ENCODE measurements around the gene RTKN. TPM values are rescaled to one million over a fixed set of nuclear protein-coding genes. Genes with fewer than 3 reads are reported as not detected.

The RTKN gene
- polyA plus RNA-seq, 10 donors = 35.1 to 64.2 (median 43.2) TPM

DNA sequence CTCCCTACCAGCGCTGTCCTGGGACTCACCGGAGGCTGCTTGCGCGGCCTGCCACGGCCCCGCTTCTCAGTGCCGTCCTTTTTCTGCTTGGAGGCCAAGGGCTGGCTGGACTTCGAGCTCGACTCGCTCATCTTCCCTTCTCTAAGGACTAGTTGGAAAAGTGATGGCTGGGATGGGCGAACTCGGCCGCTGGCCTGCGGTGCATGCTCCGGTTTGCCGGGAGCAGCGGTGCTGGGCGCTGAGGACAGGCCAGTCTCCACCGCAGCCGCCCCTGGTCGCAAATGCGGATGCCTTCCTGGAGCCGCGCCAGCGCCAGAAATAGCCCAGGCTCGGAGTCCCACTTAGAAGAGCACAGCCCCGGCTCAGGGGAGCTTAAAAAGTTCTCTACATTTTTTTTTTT, 23.4 kb downstream of the RTKN start:
- no peak for DNase-seq

DNA sequence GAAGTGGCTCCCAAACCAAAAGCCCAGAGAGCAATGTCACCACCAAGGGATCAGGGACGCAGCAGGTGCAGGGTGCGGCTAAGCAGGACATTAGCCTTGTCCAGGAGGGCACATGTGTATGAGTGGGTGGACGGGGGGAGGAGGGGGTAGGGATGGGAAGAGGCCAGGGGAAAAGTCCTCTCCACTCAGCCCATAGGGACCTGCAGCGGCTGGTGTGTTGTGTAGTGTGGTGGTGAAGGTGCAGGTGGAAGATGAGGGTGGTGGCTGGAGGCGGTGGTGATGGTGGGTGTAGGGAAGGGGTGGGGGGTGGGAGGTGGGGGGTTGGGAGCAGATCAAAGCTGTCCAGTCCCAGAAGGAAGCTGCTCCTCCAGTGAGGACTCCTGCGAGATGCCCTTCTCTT, 24.0 kb downstream of the RTKN start:
- no peak for DNase-seq

DNA sequence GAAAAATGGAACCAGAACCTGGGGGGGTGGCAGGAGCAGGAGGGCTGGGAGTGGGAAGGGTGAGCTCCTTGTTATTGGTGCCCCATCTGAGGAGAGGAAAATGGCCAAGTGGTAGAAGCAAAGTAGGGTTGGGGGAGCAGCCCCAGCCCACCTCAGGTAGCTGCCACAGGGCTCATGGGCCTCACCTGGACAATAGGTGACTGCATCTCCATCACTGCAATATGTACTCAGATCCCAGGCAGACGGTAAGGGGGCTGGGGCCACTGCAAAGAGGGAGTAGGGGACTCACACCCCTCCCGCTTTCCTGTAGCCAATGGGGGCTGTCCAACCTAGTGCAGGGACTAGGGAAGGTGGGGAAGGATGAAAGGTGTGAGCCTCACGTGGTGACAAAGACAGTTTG, 24.5 kb downstream of the RTKN start:
- DNase-seq = no peak

DNA sequence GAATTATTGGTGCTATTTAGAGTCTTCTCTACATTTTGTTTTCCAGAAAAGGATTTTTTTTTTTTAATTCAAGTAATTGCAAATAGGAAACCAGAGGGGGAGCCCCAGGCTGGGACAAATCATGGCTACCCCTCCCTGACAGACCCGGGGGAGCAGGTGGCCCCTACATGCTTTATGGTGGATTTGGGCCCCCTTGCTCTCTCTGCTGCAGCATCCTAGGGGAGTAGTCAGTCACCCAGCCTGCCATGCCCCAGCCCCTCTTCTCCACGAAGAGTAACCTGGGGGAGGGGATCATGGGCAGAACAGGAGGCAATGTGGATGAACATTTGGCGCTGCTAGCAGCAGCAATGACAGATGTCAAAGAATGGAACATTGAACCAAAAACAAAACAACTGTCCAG, 25.0 kb downstream of the RTKN start:
- no peak for DNase-seq

DNA sequence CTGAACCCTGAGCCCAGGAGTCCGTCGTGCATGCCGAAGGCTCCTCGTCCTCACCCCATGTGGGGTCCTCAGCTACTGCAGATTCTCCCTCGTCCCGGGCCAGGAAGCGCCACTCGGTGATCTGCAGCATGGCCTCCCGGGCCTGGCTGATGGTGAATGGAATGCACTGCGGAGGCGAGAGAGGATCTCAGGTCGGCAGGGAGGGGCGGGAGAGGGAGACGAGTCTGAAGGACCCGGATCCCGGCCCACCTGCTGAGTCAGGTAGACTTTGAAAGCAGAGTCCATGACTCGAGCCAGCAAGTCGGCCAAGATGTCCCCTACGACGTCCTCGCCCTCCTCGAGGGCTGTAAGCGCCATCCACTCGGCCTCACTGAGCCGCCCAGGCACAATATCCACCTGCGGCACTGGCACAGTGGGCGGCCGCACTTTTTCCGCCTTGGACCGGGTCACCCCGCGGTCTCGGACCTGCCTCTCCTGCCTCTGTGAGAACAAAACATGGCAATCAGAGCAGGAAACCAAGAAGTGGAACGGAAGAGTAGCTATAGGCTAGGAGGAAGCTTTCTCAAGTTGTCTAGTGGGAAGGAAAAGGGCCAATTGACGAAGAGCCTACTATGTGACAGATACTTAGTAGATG, 25.9 kb downstream of the RTKN start:
- no peak for DNase-seq

DNA sequence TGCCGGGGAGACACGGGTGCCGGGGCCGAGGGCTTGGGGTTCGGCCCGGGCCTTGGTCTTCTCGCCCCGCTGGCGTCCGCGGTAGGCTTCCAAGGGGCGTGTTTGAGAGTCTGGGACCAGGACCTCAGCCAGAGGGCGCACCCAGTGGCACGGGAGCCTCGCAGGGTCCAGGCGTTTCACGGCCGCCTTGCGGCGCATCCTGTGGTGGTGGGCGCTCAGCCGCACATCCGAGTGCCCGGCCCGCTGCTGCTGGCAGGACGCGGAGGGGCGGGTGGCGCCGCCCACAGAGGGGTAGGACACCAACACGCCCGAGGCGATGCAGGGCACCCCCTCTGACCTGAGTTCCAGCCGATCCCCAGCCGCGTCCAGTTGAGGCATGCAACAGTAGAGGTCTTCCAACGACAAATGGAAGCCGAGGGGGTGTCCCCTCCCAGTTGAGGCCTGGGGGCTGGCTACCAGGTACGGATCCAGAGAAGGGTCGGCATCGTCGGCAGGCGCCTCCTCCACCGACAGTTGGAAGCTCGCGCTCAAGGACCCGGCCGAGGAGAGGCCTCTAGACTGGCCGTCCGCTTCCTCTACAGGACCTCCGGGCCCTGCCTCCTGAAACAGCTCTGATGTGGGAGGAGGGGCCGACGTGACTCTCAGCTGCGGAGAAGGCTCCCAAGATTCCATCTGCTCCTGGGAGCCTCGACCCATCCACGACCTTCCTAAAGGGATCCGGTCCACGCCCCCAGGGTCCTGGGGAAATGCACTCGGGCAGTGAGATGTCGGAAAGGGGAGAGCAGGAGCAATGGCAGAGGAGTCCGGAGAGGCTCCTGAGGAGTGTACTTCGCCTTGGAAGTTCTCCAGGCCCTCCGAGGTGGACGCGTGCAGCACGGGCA, 26.6 kb downstream of the RTKN start:
- peak; percentile 39 to 88 (median 59) for DNase-seq

DNA sequence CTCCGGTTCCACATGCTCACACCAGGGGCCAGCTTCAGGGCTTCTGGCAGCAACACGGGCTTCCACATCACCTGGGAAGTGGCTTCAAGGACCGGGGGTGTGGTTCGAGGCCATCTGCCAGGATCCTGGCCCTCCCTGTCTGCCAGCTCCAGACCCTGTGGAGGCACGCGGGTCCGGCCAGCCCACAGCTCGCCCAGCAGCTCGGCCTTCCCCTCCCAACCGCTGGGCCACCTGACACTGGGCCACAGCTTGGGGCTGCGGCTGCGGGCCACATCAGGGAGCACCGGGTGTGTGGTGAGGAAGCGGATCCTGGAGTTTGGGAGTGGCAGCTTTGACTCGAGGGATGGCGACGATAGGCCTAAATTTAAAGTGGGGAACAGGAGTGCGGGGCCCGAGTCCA, 27.3 kb downstream of the RTKN start:
- no peak for DNase-seq

DNA sequence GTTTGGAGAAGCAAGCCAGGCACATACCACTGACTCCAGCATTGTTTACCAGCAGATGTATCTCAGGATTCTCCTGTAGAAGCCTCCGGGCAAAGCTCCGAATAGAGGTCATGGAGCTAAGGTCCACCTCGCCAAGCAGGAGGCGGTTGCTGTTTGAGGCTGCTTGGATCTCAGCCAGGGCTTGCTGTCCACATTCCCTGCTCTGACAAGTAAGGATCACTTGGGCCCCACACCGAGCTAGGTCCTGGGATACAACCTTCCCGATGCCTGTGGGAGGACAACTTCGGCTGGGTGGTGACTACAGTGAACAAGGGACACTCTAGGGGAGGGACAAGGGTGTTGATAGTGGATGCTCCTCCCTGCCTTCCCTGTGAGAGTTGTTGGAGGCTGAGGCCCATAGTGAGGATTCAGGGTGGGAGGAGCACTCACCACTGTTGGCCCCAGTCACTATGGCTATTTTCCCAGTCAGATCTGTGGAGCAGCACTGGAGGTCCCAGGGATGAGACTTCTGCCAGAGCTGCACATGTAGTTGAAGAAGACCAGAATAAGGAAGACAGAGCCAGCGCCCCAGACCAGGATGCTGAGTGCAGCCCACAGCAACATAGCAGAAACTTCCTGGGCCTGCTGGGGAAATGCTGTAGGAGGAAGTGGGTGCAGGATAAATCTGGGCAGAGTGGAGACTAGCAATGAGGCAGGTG, 28.6 kb downstream of the RTKN start:
- peak; percentile 31 to 85 (median 79) for DNase-seq

DNA sequence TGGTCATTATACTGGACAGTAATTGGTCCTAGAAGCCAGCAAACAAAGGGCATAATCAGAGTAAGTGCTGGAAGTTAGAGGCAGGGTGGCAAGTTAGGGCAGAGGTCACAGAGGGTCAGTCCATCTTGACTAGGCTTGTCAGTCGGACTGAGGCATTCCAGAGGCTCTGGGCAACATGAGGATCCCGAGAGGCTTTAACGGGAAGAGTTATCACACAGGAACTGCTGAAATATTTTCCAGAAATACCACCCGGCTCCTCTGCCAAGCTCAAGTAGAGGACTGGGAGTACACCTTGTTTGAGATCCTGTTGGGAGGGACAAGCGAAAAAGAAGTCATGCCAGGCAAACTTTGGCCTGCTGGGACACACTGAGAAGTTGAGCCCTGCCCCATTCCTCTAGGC, 34.1 kb downstream of the RTKN start:
- DNase-seq = no peak

DNA sequence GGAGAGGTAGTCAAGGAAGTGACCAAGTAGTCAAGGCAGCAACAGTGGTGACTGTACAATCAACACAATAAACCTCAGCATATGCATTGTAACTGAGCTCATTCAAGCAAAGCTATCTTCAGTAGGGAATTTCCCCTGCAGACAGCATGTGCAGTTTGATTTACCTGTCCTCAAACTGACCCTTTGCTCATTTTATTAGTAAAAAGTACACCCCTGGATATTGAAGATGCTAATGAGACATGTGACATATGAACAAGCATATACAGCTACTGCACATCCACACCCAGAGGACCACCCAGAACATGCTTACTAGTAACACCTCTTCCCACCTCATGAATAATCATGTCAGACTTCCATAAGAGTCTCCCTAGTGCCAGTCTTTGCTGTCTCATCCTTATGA, 35.7 kb downstream of the RTKN start:
- DNase-seq = no peak

DNA sequence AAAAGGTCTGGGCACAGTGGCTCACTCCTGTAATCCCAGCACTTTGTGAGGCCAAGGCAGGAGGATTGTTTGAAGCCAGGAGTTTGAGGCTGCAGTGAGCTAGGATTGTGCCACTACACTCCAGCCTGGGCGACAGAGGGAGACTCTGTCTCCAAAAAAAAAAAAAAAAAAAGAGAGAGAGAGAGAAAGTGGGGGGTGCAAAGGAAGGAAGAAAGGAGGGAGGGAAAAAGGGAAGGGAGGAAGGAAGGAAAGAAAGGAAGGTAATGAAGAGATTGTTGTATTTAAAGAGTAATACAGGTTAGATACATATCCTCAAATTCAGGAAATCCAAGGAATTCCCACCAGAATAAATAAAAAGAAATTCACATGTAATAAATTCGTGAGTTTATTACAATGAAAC, 39.8 kb downstream of the RTKN start:
- no peak for DNase-seq

DNA sequence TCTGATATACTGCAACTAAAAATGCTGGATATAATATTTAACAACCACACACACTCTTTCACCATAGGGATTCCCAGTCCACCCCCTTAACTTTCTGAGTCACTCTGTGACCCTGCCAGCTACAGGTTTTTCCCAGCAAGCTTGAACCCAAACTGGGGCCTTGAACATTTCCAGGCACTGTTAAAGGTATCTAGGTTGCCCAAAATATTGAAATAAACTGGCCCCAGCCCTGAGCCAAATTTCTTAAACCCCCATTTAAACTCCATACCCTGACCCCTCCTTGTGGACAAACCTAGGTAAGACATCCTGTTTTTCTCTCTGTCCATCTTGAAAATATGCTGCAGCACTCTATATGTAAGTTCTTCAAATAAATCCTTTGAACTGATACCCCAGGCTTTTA, 42.0 kb downstream of the RTKN start:
- no peak for DNase-seq

DNA sequence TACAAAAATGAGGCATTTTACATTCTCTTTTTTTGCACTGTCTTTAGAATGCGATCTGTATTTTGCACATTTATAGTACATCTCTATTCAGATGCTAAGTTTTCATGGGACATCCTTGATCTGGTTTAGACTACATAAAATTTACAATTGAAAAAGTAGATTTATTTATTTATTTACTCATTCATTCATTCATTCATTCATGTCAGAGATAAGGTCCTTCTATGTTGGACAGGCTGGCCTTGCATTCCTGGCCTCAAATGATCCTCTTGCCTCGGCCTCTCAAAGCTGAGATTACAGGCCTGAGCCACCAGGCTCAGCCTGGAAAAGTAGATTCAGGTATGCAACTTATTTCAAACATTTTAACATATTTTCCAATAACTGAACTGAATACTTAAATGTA, 45.6 kb downstream of the RTKN start:
- DNase-seq = no peak

DNA sequence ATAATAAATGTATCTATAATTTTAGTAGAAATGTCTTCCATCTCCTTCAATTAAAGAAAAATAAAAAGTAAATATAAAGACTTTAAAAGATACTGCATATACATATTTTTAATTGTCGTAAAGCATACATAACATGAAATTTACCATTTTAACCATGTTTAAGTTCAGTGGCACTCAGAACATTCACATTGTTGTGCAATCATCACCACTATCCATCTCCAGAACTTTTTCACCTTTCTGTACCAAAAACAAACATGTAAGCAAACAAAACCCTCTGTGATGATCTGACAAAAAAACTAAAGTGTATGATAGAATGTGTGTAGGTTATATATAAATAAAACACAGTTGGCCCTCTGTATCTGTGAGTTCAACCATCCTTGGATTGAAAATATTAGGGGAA, 48.2 kb downstream of the RTKN start:
- DNase-seq = no peak

DNA sequence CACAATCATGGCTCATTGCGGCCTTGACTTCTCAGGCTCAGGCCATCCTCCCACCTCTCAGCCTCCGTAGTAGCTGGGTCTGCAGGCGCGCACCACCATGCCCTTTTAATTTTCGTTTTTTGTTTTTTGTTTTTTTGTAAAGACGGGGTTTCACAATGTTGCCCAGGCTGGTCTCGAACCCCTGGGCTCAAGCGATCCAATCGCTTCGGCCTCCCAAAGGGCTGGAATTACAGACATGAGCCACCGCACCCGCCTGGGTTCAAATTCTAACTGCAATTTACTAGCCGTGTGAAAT, 49.3 kb downstream of the RTKN start:
- no peak for DNase-seq

DNA sequence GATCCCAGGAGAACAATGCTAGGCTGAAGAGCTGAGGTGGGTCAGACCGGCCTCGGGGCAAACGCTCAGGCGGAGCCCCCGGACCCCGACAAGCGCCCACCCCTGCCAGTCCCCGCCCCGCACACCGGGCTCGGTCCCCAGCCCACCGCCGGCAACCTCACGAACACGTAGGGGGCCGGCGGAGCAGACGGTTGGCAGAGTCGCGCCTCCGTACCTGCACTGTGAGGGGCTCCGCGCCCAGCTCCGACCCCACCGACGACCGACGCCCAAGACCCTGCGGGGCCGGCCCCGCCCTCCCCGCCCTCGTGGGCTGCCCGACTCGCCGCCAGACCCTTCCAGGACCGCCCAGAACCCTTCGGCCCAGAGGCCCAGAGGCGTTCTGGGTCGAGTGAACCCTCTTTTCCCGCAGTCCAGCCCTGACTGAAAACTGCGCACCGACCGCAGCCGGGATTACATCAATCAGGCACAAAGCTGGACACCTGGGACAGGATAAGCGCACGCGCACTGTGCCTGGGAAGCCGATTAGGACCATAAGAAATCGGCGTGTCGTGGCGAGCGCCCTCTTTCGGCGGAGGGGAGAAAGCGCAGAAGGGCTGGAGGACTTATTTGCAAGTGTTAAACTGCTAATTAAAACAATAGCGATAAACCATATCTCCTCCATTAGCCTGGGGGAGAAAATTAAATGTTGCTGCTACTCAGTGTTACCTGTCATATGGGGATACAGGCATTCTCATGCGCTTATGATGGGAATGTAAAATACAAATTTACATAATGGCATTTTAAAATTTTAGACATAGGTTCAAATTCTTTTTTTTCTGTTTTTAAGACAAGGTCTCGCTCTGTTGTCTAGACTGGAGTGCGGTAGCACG, 49.9 kb downstream of the RTKN start:
- DNase-seq = peak; percentile 91 to 97 (median 95)

DNA sequence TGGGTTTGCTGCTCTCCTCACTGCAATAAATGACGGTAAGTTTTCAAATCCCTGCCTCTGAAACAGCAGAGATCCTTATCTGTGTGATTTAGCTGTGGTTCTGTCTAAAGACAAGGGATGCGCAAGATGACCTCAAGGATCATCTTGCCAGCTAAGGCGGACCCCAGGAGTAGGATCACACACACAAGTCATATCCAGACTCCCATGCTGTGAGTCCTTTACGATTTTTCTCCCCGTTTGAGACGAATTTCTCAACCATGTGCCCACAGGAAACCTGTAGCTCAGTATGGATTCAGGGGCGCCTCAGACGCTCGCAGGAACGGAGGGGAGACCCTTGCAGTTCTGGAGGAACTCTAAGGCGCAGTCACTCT, 50.5 kb downstream of the RTKN start:
- peak in 2 of 3 donors; percentile 28 to 35 for DNase-seq

DNA sequence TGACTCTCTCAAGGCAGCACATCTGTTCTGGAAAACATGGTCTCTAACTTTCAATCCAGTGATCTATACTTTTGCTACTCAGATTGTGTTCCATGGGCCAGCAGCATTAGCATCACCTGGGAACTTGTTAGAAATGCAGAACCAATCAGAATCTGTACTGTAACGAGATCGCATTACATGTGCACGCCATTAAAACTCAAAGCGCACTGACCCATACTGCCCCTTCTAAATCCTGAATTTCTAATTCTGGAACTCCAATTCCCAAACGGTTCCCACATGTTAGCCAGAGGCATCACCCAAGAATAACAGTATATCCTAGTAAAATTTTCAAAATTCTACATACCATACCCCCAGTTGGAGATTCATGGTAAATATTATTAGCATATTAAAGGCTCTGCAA, 51.1 kb downstream of the RTKN start:
- no peak for DNase-seq

DNA sequence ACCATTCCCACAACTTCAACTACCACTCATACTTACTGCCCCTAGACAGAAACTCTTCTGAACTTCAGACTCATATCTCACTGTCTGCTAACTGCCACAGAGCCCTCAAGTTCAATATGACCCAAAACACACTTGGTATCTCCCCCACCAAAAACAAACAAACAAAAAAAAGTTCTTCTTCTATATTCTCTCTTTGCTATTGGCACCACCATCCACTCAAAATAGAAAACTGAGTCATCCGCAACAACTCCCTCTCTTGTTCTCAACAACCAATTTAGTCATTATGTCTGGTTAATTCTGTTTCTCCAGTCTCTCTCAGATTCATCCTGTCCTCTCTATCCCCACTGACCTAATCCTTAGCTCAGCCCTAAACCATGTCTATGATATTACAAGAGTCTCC, 54.4 kb downstream of the RTKN start:
- no peak for DNase-seq

DNA sequence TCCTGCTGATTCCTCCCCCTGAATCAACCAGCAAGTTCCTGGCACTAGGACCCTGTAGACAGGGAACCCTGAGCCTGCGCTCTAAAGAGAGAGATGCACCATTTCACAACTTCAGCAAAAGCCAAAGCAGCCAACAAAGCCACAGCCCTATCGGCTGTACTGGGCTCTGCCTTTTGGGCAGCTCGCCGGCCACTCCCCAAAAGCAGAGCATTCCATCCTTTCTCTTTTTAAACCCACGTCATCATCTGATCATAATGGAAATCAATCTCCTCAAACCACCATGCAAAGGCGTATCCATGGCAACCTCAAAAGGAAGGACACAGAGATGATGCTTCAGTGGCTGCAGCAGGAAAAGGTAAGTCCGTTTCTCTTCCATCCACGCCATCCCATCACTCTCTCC, 56.3 kb downstream of the RTKN start:
- DNase-seq = no peak

DNA sequence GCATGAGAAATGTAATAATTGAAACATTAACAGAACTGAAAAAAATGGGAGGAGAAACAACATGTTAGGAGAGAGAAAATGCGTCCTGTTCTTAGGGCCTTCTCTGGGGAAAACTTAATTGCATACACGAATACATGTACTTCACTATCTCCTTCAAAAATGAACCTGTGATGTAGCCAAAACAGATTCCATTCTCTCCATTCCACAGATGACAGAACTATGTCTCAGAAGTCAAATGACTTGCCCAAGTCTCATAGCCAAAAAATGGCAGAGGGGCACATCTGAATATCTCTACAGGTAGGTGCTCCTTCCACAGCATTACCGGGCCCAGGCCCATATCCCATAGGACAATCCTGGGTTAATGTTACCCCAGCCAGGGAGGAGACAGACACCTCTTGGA, 57.7 kb downstream of the RTKN start:
- no peak for DNase-seq

DNA sequence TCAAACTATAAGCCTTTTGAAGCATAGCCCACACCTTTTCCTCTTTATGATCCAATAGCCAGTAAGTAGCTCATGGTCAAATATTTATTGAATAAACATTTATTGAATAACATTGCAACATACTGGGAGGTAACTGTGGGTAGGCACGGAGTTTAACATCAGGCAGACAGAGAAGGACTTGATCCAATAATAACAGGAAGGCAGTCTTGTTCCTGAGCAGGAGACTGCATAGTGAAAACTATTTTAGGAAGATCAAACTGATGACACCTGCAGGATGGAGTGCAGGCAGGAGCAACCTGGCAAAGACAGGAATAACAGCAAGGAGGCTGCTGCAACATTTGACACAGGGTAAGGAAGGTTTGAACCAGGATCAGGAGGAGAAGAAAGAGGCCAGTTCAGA, 58.5 kb downstream of the RTKN start:
- no peak for DNase-seq
